ENCODE results near the gene AHR. TPM values are rescaled to one million over a fixed set of nuclear protein-coding genes. Genes with fewer than 3 reads are reported as not detected.

Gene AHR
- total RNA-seq, 1 experiment from 2014 or later = not detected

DNA sequence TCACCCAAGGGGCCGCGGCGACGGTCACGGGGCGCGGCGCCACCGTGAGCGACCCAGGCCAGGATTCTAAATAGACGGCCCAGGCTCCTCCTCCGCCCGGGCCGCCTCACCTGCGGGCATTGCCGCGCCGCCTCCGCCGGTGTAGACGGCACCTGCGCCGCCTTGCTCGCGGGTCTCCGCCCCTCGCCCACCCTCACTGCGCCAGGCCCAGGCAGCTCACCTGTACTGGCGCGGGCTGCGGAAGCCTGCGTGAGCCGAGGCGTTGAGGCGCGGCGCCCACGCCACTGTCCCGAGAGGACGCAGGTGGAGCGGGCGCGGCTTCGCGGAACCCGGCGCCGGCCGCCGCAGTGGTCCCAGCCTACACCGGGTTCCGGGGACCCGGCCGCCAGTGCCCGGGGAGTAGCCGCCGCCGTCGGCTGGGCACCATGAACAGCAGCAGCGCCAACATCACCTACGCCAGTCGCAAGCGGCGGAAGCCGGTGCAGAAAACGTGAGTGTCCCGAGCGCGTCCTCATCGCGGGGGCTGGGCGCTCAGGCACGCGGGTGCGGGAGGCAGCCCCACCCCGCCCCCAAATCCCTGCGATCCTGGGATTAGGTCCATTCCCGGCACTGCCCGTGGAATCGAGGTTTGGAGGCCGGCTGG is 509 bp downstream of the AHR start:
- Histone ChIP-seq H3K27ac (no peak overlapping the region), H3K36me3 (no peaks in the 10 kb centered on the region), H3K27me3 (no peaks in the 10 kb centered on the region), H3K4me1 (no peaks in the 10 kb centered on the region), H3K4me3 (no peak overlapping the region), H3K9me3 (replicated peaks) (no peaks in the 10 kb centered on the region)
- no peak for DNase-seq

DNA sequence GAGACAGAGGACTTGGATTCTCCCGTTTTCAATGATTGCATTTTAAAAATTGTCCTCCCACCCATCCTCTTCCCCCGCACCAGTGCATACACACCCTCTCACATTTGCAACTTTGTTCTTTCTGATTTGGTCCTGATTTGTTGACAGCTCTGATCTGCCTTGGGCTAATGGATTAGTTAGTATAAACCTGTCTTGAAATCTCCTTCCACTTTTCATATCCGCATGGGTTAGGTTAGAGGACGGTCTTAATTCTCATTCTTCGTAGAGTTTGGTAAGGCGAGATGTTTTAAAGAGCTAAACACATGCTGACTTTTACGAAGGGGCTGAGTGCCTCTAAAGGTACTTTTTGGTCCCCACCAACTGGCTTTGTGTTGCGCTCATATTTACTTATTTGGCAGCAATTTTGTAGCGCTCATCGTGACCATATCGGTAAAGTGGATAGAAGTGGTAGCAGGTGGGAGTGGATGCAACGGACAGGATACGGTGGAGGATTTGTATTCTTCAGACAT is 1.1 kb downstream of the AHR start:
- Histone ChIP-seq H3K36me3 (no peaks in the 10 kb centered on the region), H3K4me1 (no peaks in the 10 kb centered on the region), H3K27ac (no peak overlapping the region), H3K4me3 (no peak overlapping the region), H3K27me3 (no peaks in the 10 kb centered on the region), H3K9me3 (replicated peaks) (no peaks in the 10 kb centered on the region)
- DNase-seq = no peak

DNA sequence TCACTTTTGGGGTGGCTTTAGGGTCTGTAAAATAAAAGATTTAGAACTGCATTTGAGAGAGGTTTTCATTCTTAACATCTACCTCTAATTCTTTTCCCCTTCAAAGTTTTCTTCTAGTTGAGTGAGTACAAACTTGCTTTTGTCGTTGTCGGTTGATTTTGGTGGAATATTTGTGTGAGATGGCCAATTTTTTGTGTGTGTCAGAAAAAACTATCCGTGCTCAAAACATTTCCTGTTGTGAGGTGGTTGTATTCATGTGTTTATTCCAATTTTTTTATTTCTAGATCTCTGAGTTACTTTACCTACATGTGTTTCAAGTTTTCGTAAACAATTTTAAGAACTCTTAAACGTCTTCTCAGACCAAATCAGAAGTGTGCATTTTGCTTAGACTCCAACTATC is 1.6 kb downstream of the AHR start:
- Histone ChIP-seq H3K36me3 (no peaks in the 10 kb centered on the region), H3K9me3 (replicated peaks) (no peaks in the 10 kb centered on the region), H3K4me1 (no peaks in the 10 kb centered on the region), H3K4me3 (no peak overlapping the region), H3K27ac (no peak overlapping the region), H3K27me3 (no peaks in the 10 kb centered on the region)
- no peak for DNase-seq

- Histone ChIP-seq H3K36me3 (no peaks in the 10 kb centered on the region), H3K27ac (no peak overlapping the region), H3K4me3 (no peak overlapping the region), H3K9me3 (replicated peaks) (no peaks in the 10 kb centered on the region), H3K4me1 (no peaks in the 10 kb centered on the region), H3K27me3 (no peaks in the 10 kb centered on the region)
- DNase-seq = no peak
Observed at GRCh38 chr7:17300437-17300836, 2.0 kb downstream of the AHR start.

GRCh38 chr7:17301471-17302456 is 3.3 kb downstream of the AHR start:
- H3K4me3 ChIP-seq = no peak overlapping the region
- no peaks in the 10 kb centered on the region for H3K4me1 ChIP-seq
- H3K9me3 ChIP-seq (replicated peaks) = no peaks in the 10 kb centered on the region
- no peaks in the 10 kb centered on the region for H3K36me3 ChIP-seq
- peak; percentile 16 to 55 for DNase-seq
- no peaks in the 10 kb centered on the region for H3K27me3 ChIP-seq
- no peak overlapping the region for H3K27ac ChIP-seq

- Histone ChIP-seq H3K36me3 (no peaks in the 10 kb centered on the region), H3K27me3 (no peaks in the 10 kb centered on the region), H3K4me3 (no peak overlapping the region), H3K27ac (no peak overlapping the region), H3K9me3 (replicated peaks) (no peaks in the 10 kb centered on the region), H3K4me1 (no peaks in the 10 kb centered on the region)
- DNase-seq = no peak
Observed at GRCh38 chr7:17302575-17303142, 4.2 kb downstream of the AHR start.

GRCh38 chr7:17304926-17305325 is 6.5 kb downstream of the AHR start:
- peak in 1 of 2 experiments; percentile 30 for DNase-seq

DNA sequence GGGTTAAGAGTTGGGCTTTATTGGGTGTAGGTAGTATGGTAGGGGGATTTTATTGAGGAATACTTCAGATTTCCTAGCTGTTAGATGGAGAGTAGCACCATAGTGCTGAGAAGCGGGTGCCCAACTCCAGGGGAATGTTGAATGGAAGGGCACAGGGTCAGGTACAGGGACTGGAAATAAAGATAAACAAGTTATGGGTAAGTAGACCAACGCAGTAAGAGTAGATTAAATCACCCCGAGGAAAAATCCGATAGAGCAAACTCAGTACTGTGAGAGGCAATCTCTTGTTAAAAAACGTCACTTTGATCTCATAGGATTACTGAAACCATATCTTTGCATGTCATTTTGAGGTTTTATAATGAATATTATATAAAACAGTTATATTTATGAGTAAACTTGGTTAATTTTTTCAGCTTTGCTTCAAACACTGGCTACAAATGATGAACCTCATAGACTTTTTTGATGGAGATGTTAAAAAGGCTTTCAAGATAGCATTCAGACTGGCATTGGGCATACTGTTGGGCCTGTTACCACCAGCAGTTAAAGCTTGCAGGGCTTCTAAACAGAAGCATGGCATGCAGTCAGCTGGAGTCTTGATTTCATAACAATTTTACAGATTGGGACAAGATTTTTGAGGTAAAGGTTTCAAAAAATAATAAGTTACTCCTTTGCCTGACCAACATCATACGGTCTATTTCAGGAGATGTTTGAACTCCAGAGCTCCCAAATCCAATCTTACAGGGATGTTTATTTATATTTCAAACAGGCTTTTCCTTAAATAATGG is 7.1 kb downstream of the AHR start:
- Histone ChIP-seq H3K27ac (no peak overlapping the region), H3K4me3 (no peak overlapping the region), H3K9me3 (replicated peaks) (no peaks in the 10 kb centered on the region), H3K36me3 (no peaks in the 10 kb centered on the region), H3K27me3 (no peaks in the 10 kb centered on the region), H3K4me1 (no peaks in the 10 kb centered on the region)
- no peak for DNase-seq

More at GRCh38 chr7:17304926-17305325, 6.5 kb downstream of the AHR start:
- H3K9me3 ChIP-seq (replicated peaks) = no peaks in the 10 kb centered on the region
- H3K4me1 ChIP-seq = no peaks in the 10 kb centered on the region
- H3K36me3 ChIP-seq = no peaks in the 10 kb centered on the region
- H3K27me3 ChIP-seq = no peaks in the 10 kb centered on the region
- H3K4me3 ChIP-seq = no peak overlapping the region
- no peak overlapping the region for H3K27ac ChIP-seq

- H3K4me1 ChIP-seq = no peaks in the 10 kb centered on the region
- H3K9me3 ChIP-seq (replicated peaks) = no peaks in the 10 kb centered on the region
- H3K4me3 ChIP-seq = no peak overlapping the region
- no peak for DNase-seq
- no peaks in the 10 kb centered on the region for H3K36me3 ChIP-seq
- H3K27ac ChIP-seq = no peak overlapping the region
- no peaks in the 10 kb centered on the region for H3K27me3 ChIP-seq
Observed at GRCh38 chr7:17307000-17307399, 8.5 kb downstream of the AHR start.

GRCh38 chr7:17307558-17307957 is 9.1 kb downstream of the AHR start:
- no peak for DNase-seq
- Histone ChIP-seq H3K4me1 (no peaks in the 10 kb centered on the region), H3K4me3 (no peak overlapping the region), H3K27me3 (no peaks in the 10 kb centered on the region), H3K9me3 (replicated peaks) (no peaks in the 10 kb centered on the region), H3K27ac (no peak overlapping the region), H3K36me3 (no peaks in the 10 kb centered on the region)

GRCh38 chr7:17307969-17308648 is 9.7 kb downstream of the AHR start:
- Histone ChIP-seq H3K9me3 (replicated peaks) (no peaks in the 10 kb centered on the region), H3K4me1 (no peaks in the 10 kb centered on the region), H3K36me3 (no peaks in the 10 kb centered on the region)

GRCh38 chr7:17311194-17311593 is 12.7 kb downstream of the AHR start:
- Histone ChIP-seq H3K9me3 (replicated peaks) (no peaks in the 10 kb centered on the region), H3K4me1 (no peaks in the 10 kb centered on the region), H3K36me3 (no peaks in the 10 kb centered on the region), H3K4me3 (no peak overlapping the region), H3K27ac (no peak overlapping the region), H3K27me3 (no peaks in the 10 kb centered on the region)
- DNase-seq = no peak

More at GRCh38 chr7:17307969-17308648, 9.7 kb downstream of the AHR start:
- Histone ChIP-seq H3K27ac (no peak overlapping the region), H3K4me3 (no peak overlapping the region), H3K27me3 (no peaks in the 10 kb centered on the region)
- DNase-seq = no peak

- H3K27ac ChIP-seq = no peak overlapping the region
- H3K4me1 ChIP-seq = no peaks in the 10 kb centered on the region
- DNase-seq = no peak
- no peaks in the 10 kb centered on the region for H3K9me3 ChIP-seq (replicated peaks)
- no peaks in the 10 kb centered on the region for H3K27me3 ChIP-seq
- no peak overlapping the region for H3K4me3 ChIP-seq
- H3K36me3 ChIP-seq = no peaks in the 10 kb centered on the region
Observed at GRCh38 chr7:17311952-17312351, 13.5 kb downstream of the AHR start.

DNA sequence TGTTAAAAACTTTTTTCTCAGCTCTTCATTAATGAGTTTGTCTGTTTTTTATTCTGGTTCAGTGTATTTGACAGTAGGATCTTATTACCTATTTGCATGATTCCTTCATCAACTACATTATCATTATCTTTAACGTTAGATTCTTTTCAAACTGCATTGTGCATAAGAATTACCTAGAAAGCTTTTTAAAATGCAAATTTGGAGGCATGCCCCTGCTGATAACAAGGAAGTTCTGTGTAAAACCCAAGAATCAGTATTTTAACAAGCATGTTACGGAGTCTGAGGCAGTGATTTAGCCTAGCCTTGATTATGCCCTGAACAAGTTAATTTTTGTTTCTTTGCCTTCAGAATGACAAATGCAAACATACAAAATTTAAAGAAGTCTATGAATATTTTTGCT is 14.2 kb downstream of the AHR start:
- Histone ChIP-seq H3K27me3 (no peaks in the 10 kb centered on the region), H3K4me3 (no peak overlapping the region), H3K4me1 (no peaks in the 10 kb centered on the region), H3K36me3 (no peaks in the 10 kb centered on the region), H3K27ac (no peak overlapping the region), H3K9me3 (replicated peaks) (no peaks in the 10 kb centered on the region)
- DNase-seq = no peak

Data from SJCRH30 (cell line).